Smooth muscle cell (in vitro differentiated cells): ENCODE results near the gene ST6GALNAC1. TPM values are rescaled to one million over a fixed set of nuclear protein-coding genes. Genes with fewer than 3 reads are reported as not detected.

Source experiments
- DNase-seq: peaks from one replicate; lab custom pipeline; 2025; ENCODE audit not compliant: unreplicated experiment; lab: John Stamatoyannopoulos, UW
- H2AFZ ChIP-seq: fragments of 200-600 bp; sonication (generic); 2 replicates; pipeline ENCODE4 v1.6.0; 2016; ENCODE audit warnings: antibody characterized with exemption, low read depth, mild to moderate bottlenecking
- H3F3A ChIP-seq: fragments of 200-600 bp; sonication (generic); 2 replicates; pipeline ENCODE4 v1.6.0; 2017; ENCODE audit warnings: antibody characterized with exemption, low read depth
- H3K27ac ChIP-seq: fragments of 200-600 bp; sonication (generic); 2 replicates; pipeline ENCODE4 v1.5.1; 2016; ENCODE audit warnings: low read depth, mild to moderate bottlenecking
- H3K27me3 ChIP-seq: fragments of 200-600 bp; sonication (generic); 2 replicates; pipeline ENCODE4 v1.6.1; 2016; ENCODE audit warnings: low read depth, mild to moderate bottlenecking
- H3K36me3 ChIP-seq: fragments of 200-600 bp; sonication (generic); 2 replicates; pipeline ENCODE4 v1.5.1; 2016; ENCODE audit warnings: low read depth
- H3K4me1 ChIP-seq: fragments of 200-600 bp; sonication (generic); 2 replicates; pipeline ENCODE4 v1.5.1; 2016; ENCODE audit warnings: low read depth
- H3K4me2 ChIP-seq: fragments of 200-600 bp; sonication (generic); 2 replicates; pipeline ENCODE4 v1.6.0; 2016; ENCODE audit warnings: mild to moderate bottlenecking
- H3K4me3 ChIP-seq: fragments of 200-600 bp; sonication (generic); 2 replicates; pipeline ENCODE4 v1.5.1; 2016; ENCODE audit warnings: mild to moderate bottlenecking
- H3K79me2 ChIP-seq: fragments of 200-600 bp; sonication (generic); 2 replicates; pipeline ENCODE4 v1.6.0; 2016; ENCODE audit warnings: low read depth, mild to moderate bottlenecking
- H3K9ac ChIP-seq: fragments of 200-600 bp; sonication (generic); 2 replicates; pipeline ENCODE4 v1.6.0; 2016; ENCODE audit warnings: low read depth
- H3K9me3 ChIP-seq: fragments of 200-600 bp; sonication (generic); replicated peaks from 2 replicates; pipeline ENCODE4 v1.5.1; 2016; ENCODE audit warnings: low read depth
- H4K20me1 ChIP-seq: fragments of 200-600 bp; sonication (generic); 2 replicates; pipeline ENCODE4 v1.6.0; 2016; ENCODE audit warnings: low read depth
- CTCF ChIP-seq: fragments of 200-600 bp; sonication (generic); IDR thresholded peaks from 2 replicates; pipeline ENCODE4 v1.5.1; 2017; ENCODE audit warnings: borderline replicate concordance, mild to moderate bottlenecking, antibody characterized with exemption; ENCODE audit not compliant: insufficient read depth, poor library complexity, severe bottlenecking
- WGBS: methylation state at CpG from one replicate; pipeline ENCODE4 v1.1.7; 2016; ENCODE audit warnings: low lambda C conversion rate; 5-methylcytosine and 5-hydroxymethylcytosine counted together
- polyA plus RNA-seq: library from polyadenylated mRNA; unstranded; fragments of >200 nt; fragmentation: Nextera tagmentation; extraction: Ambion mirVana; gene quantifications from 2 replicates; pipeline ENCODE4 v1.2.1, GENCODE V29; 2016
- total RNA-seq: library from RNA; depleted of rRNA; stranded (reverse); fragments of >200 nt; gene quantifications from 2 replicates; pipeline ENCODE4 v1.2.3, GENCODE V29; 2014

ST6GALNAC1 gene
- total and polyA plus RNA-seq, 2 experiments from 2014 or later = not detected

- H3K9me3 ChIP-seq = no peaks in the 10 kb centered on the region
- WGBS = 2% methylated on average over 60 of the region's 84 CpGs
- TF ChIP-seq CTCF = no peak
- H4K20me1 ChIP-seq = no peaks in the 10 kb centered on the region
- no peaks in the 10 kb centered on the region for H3K36me3 ChIP-seq
- peak within 1 kb of the TSS; percentile 45 for H2AFZ ChIP-seq
- H3K4me2 ChIP-seq = peak within 1 kb of the TSS; percentile 92
- peaks cover 17% of the 10 kb centered on the region for H3K4me1 ChIP-seq
- no peak within 1 kb of the TSS for H3K9ac ChIP-seq
- peak within 1 kb of the TSS; percentile 58 for H3K4me3 ChIP-seq
- no peaks in the 10 kb centered on the region for H3K79me2 ChIP-seq
- no peak within 1 kb of the TSS for H3K27ac ChIP-seq
- no peak for DNase-seq
- H3K27me3 ChIP-seq = peaks cover 64% of the 10 kb centered on the region
- H3F3A ChIP-seq = peaks cover 4% of the 10 kb centered on the region
These were observed 57.6 kb downstream of the ST6GALNAC1 start, which contains the start of gene ST6GALNAC2 for GRCh38 chr17:76585649-76586593. ST6GALNAC2 (minus strand) TSS chr17:76585860; CDS start chr17:76585808, 52 bp downstream.

GRCh38 chr17:76585033-76585648 is 58.4 kb downstream of the ST6GALNAC1 start:
- no peak for DNase-seq
- peak overlapping the region; percentile 45 for H2AFZ ChIP-seq
- H3K27me3 ChIP-seq = peaks cover 69% of the 10 kb centered on the region
- no peaks in the 10 kb centered on the region for H3K9me3 ChIP-seq
- H3K79me2 ChIP-seq = no peaks in the 10 kb centered on the region
- H3K4me2 ChIP-seq = peak overlapping the region; percentile 92
- under 1% methylated on average over 58 of the region's 62 CpGs for WGBS
- no peaks in the 10 kb centered on the region for H3K36me3 ChIP-seq
- peak overlapping the region; percentile 58 for H3K4me3 ChIP-seq
- no peak for TF ChIP-seq CTCF
- H3K4me1 ChIP-seq = peaks cover 17% of the 10 kb centered on the region
- no peaks in the 10 kb centered on the region for H4K20me1 ChIP-seq
- H3K27ac ChIP-seq = no peak overlapping the region
- H3K9ac ChIP-seq = no peak overlapping the region
- H3F3A ChIP-seq = peaks cover 4% of the 10 kb centered on the region

GRCh38 chr17:76584427-76585032 is 59.0 kb downstream of the ST6GALNAC1 start:
- Histone ChIP-seq H2AFZ (peak overlapping the region; percentile 45), H3K4me1 (peaks cover 17% of the 10 kb centered on the region), H3K36me3 (no peaks in the 10 kb centered on the region), H3K27me3 (peaks cover 66% of the 10 kb centered on the region), H3F3A (peaks cover 4% of the 10 kb centered on the region), H3K4me2 (peak overlapping the region; percentile 92), H3K27ac (no peak overlapping the region), H3K4me3 (peak overlapping the region; percentile 58), H3K9me3 (no peaks in the 10 kb centered on the region), H3K79me2 (no peaks in the 10 kb centered on the region), H3K9ac (no peak overlapping the region), H4K20me1 (no peaks in the 10 kb centered on the region)
- no peak for TF ChIP-seq CTCF
- DNase-seq = no peak
- 9% methylated on average over 17 of the region's 17 CpGs for whole genome bisulfite sequencing
